SH-SY5Y (cell line): ENCODE measurements around the gene PDGFB.

ENCODE experiments used
- GATA2 ChIP-seq: IDR thresholded peaks from 2 replicates; pipeline ENCODE4 v1.6.1; 2011; ENCODE audit warnings: mild to moderate bottlenecking, low read depth, low read length
- GATA3 ChIP-seq: IDR thresholded peaks from 2 replicates; pipeline ENCODE4 v1.6.1; 2011; ENCODE audit warnings: low read depth, mild to moderate bottlenecking, low read length, moderate library complexity

DNA sequence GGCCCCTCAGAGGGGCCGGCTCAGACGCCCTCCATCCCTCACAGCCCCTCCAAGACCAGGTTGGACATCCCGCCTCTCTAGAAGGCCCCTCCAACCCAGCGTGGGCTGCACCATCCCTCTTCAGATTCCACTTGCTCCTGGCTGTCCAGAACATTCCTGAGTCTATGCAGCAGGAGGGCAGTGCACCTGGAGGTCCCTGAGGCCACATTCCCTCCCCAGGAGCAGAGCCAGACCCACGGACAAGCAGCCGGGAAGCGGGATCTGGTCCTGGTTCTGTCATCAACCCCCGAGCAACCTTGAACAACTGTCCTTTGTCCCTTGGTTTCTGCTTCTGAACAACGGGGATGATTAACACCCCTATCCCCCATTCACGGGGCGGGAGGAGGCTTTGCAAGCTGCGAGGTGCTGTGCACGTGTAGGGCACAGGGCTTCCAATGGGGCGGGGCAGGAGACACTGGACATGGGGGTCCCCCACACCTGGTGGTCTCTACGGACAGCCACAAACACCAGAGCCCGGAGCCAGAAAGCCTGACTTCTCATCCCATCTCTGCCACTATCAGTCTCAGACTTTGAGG lies 13.2 kb upstream of the PDGFB start:
- TF ChIP-seq GATA2 (no peak), GATA3 (no peak)
